ENCODE results near the gene NAALADL1. TPM values are rescaled to one million over a fixed set of nuclear protein-coding genes. Genes with fewer than 3 reads are reported as not detected.
A peak's percentile ranks its signal among the peaks of the same experiment; 100 is the strongest.

NAALADL1 gene
- total RNA-seq, 6 experiments from 2014 or later: 0.83 to 3.5 (median 1.4) TPM

DNA sequence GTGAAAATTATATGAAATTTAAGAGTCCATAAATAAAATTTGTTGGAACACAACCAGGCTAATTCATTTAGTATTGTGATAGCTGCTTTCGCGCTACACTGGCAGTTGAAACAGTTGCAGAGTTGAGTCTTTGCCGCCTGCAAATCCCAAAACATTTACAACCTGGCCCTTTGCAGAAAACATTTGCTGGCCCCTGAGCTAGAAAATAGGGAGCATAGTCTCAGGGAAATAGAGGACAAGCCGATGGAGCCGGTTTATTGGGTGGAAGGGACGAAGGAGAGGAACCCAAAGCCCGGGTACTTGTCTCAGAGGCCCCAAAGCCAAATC is 17.9 kb downstream of the NAALADL1 start:
- peaks cover 0 to 11% (median 3%) of the 10 kb centered on the region in 4 donors for H3K4me1 ChIP-seq
- intact Hi-C loops (cut with DNase I): no loop called here
- peaks cover 0 to 4% (median 0%) of the 10 kb centered on the region in 4 donors for H3K36me3 ChIP-seq
- WGBS (ENCODE audit: insufficient coverage, low coverage, low lambda C conversion rate, missing lambda C conversion rate): 17% methylated on average over 6 of the region's 7 CpGs
- H3K4me3 ChIP-seq: peak overlapping the region; percentile 86 to 96 (median 92)
- peak overlapping the region; percentile 67 to 75 (median 74) for H3K27ac ChIP-seq
- no peaks in the 10 kb centered on the region for H3K9me3 ChIP-seq
- no peak for DNase-seq
- TF ChIP-seq, protein P1, sequence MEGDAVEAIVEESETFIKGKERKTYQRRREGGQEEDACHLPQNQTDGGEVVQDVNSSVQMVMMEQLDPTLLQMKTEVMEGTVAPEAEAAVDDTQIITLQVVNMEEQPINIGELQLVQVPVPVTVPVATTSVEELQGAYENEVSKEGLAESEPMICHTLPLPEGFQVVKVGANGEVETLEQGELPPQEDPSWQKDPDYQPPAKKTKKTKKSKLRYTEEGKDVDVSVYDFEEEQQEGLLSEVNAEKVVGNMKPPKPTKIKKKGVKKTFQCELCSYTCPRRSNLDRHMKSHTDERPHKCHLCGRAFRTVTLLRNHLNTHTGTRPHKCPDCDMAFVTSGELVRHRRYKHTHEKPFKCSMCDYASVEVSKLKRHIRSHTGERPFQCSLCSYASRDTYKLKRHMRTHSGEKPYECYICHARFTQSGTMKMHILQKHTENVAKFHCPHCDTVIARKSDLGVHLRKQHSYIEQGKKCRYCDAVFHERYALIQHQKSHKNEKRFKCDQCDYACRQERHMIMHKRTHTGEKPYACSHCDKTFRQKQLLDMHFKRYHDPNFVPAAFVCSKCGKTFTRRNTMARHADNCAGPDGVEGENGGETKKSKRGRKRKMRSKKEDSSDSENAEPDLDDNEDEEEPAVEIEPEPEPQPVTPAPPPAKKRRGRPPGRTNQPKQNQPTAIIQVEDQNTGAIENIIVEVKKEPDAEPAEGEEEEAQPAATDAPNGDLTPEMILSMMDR (IDR thresholded peaks at IDR 0.05): no peak
- no peak for TF ChIP-seq POLR2A (IDR thresholded peaks at IDR 0.05)
- ATAC-seq: no peak
- no peaks in the 10 kb centered on the region for H3K27me3 ChIP-seq

DNA sequence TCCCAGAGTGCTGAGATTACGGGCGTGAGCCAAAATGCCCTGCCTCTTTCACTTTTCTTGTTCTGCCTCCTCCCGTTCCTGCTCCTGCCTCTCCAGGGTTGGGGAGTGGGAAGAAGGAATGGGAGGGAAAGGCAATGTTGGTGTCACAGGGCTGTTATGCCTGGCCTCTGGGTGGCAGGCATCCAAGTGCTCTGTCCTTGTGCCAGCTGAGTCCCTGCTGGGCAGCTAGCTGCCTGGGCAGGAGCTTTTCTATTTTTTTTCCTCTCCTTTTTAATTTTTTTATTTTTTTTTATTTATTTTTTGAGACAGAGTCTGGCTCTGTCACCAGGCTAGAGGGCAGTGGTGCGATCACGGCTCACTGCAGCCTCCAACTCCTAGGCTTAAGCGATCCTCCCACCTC is 21.4 kb downstream of the NAALADL1 start:
- TF ChIP-seq, protein P1 (IDR thresholded peaks at IDR 0.05): no peak
- TF ChIP-seq POLR2A (IDR thresholded peaks at IDR 0.05): no peak
- DNase-seq (peak; percentile 76 to 85 (median 82)), ATAC-seq (peak in 1 of 4 donors; percentile 6)
- Histone ChIP-seq H3K27ac (no peak overlapping the region), H3K36me3 (peaks cover 0 to 15% (median 1%) of the 10 kb centered on the region in 4 donors), H3K4me3 (no peak overlapping the region), H3K9me3 (no peaks in the 10 kb centered on the region), H3K4me1 (peaks cover 0 to 8% (median 1%) of the 10 kb centered on the region in 4 donors), H3K27me3 (no peaks in the 10 kb centered on the region)
- intact Hi-C loops (cut with DNase I): loop anchor here in 1 of 2 donors (10.0 kb wide), 1 partner anchor 68 kb away; no protein-coding TSS in a partner anchor
- WGBS (ENCODE audit: insufficient coverage, low coverage, low lambda C conversion rate, missing lambda C conversion rate): 51% methylated on average over 6 of the region's 6 CpGs

DNA sequence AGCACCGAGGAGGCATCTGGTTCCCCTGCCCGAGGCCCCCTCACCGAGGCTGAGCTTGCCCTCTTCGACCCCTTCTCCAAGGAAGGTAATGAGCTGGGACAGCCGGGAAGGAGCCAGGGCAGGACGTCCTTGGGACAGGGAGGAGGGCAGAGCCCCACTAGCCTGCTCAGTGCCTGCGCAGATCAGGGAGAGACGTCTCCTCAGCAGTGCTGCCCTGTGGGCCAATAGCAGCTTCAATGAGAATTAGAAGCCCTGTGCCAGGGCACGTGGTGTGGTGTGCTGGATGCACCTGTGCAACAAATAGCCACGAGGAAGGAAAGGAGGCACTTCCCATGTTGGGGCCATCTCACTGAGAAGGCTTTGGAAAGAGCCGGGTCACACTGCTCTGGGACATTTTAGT is 22.8 kb downstream of the NAALADL1 start:
- no peak overlapping the region for H3K4me3 ChIP-seq
- H3K4me1 ChIP-seq: peaks cover 0 to 5% (median 0%) of the 10 kb centered on the region in 4 donors
- 96% methylated on average over 4 of the region's 11 CpGs for WGBS (ENCODE audit: insufficient coverage, low coverage, low lambda C conversion rate, missing lambda C conversion rate)
- DNase-seq: no peak
- intact Hi-C loops (cut with DNase I): loop anchor here in 1 of 2 donors (10.0 kb wide), 1 partner anchor 69 kb away; no protein-coding TSS in a partner anchor
- no peaks in the 10 kb centered on the region for H3K9me3 ChIP-seq
- no peaks in the 10 kb centered on the region for H3K27me3 ChIP-seq
- no peak overlapping the region for H3K27ac ChIP-seq
- peaks cover 0 to 15% (median 1%) of the 10 kb centered on the region in 4 donors for H3K36me3 ChIP-seq
- no peak for TF ChIP-seq POLR2A (IDR thresholded peaks at IDR 0.05)
- TF ChIP-seq, protein P1 (IDR thresholded peaks at IDR 0.05): no peak
- ATAC-seq: no peak

DNA sequence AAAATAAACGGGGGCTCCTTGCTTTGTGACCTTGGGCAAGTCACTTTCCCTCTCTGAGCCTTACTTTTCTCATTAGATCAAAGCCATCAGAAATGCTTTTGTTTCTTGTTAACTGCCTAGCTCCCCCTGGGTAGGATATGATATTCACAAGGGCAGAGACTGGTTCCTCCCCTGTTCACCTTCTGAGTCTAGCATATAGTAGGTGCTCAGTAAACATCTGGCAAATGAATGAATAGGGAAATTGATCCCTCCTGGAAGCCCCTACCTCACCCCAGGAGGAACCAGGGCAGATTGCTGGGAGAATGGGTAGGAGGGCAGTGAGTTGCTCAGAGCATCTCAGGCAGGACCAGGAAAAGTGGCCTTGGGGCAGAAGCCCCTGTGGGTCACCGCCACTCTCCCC is 23.9 kb downstream of the NAALADL1 start:
- Histone ChIP-seq H3K36me3 (peaks cover 0 to 15% (median 1%) of the 10 kb centered on the region in 4 donors), H3K27me3 (no peaks in the 10 kb centered on the region), H3K9me3 (no peaks in the 10 kb centered on the region), H3K27ac (no peak overlapping the region), H3K4me3 (no peak overlapping the region), H3K4me1 (no peaks in the 10 kb centered on the region)
- TF ChIP-seq POLR2A (IDR thresholded peaks at IDR 0.05): no peak
- TF ChIP-seq, protein P1 (IDR thresholded peaks at IDR 0.05): no peak
- intact Hi-C loops (cut with DNase I): loop anchor here in 1 of 2 donors (10.0 kb wide), 1 partner anchor 70 kb away; no protein-coding TSS in a partner anchor
- WGBS (ENCODE audit: insufficient coverage, low coverage, low lambda C conversion rate, missing lambda C conversion rate): 100% methylated on average over 2 of the region's 2 CpGs
- no peak for ATAC-seq
- DNase-seq: no peak
